CD8-positive, alpha-beta memory T cell (primary cell): ENCODE results near the gene PXT1. TPM values are rescaled to one million over a fixed set of nuclear protein-coding genes. Genes with fewer than 3 reads are reported as not detected.
A peak's percentile ranks its signal among the peaks of the same experiment; 100 is the strongest.

Experiments
- CTCF ChIA-PET: fragments of 350-600 bp; sonication (Branson Sonifier 250); formaldehyde crosslinking; loops from one replicate; lab custom pipeline; 2021; ENCODE audit warnings: antibody characterized with exemption; lab: Charles Lee
- POLR2A ChIA-PET: fragments of 350-600 bp; sonication (Branson Sonifier 250); formaldehyde crosslinking; loops from one replicate; lab custom pipeline; 2021; ENCODE audit warnings: antibody characterized with exemption; lab: Charles Lee
- DNase-seq, 5 donors: peaks; one replicate each; pipeline versions ENCODE4 v3.0.0 to v3.0.0-alpha.2; 2020 to 2022; ENCODE audit warnings: mixed read lengths in 1 of 5
- H3K27ac ChIP-seq: one replicate; pipeline ENCODE4 v1.7.0; 2013; ENCODE audit warnings: low read depth, mild to moderate bottlenecking, low read length, moderate library complexity
- H3K27me3 ChIP-seq: 2 replicates; pipeline ENCODE4 v1.7.0; 2013; ENCODE audit warnings: low read length, mild to moderate bottlenecking; ENCODE audit not compliant: insufficient read depth, poor library complexity, severe bottlenecking
- H3K36me3 ChIP-seq: 2 replicates; pipeline ENCODE4 v1.7.0; 2013; ENCODE audit warnings: mild to moderate bottlenecking, low read length, moderate library complexity; ENCODE audit not compliant: insufficient read depth
- H3K4me1 ChIP-seq: 2 replicates; pipeline ENCODE4 v1.7.0; 2013; ENCODE audit warnings: mild to moderate bottlenecking, low read length, moderate library complexity; ENCODE audit not compliant: insufficient read depth
- H3K4me3 ChIP-seq: 2 replicates; pipeline ENCODE4 v1.7.0; 2013; ENCODE audit warnings: mild to moderate bottlenecking, low read length
- H3K9me3 ChIP-seq: 2 replicates; pipeline ENCODE4 v1.7.0; 2013; ENCODE audit warnings: mild to moderate bottlenecking, low read length
- H3K27ac Mint-ChIP-seq, 8 donors: one replicate each; pipeline ENCODE4 v1.8.0; 2020 to 2021; ENCODE audit warnings: mixed read lengths in 8 of 8, mild to moderate bottlenecking in 6 of 8, inconsistent platforms in 3 of 8, moderate library complexity in 3 of 8
- H3K27me3 Mint-ChIP-seq, 2 donors: one replicate each; pipeline ENCODE4 v1.8.0; 2020 to 2021; ENCODE audit warnings: mixed read lengths in 2 of 2, mild to moderate bottlenecking in 1 of 2, moderate library complexity in 1 of 2
- H3K36me3 Mint-ChIP-seq, 3 donors: one replicate each; pipeline ENCODE4 v1.8.0; 2020 to 2021; ENCODE audit warnings: mixed read lengths in 3 of 3, inconsistent platforms in 1 of 3, mild to moderate bottlenecking in 1 of 3
- H3K4me1 Mint-ChIP-seq, 3 donors: one replicate each; pipeline ENCODE4 v1.8.0; 2020 to 2021; ENCODE audit warnings: mixed read lengths in 3 of 3, inconsistent platforms in 1 of 3, mild to moderate bottlenecking in 1 of 3
- H3K4me3 Mint-ChIP-seq, 7 donors: one replicate each; pipeline ENCODE4 v1.8.0; 2020 to 2021; ENCODE audit warnings: mixed read lengths in 7 of 7, mild to moderate bottlenecking in 6 of 7, moderate library complexity in 4 of 7, inconsistent platforms in 2 of 7
- H3K9me3 Mint-ChIP-seq, 5 donors: one replicate each; pipeline ENCODE4 v1.8.0; 2020 to 2022; ENCODE audit warnings: mixed read lengths in 5 of 5, mild to moderate bottlenecking in 3 of 5, moderate library complexity in 2 of 5, inconsistent platforms in 1 of 5
- polyA plus RNA-seq: library from polyadenylated mRNA; unstranded; fragments of 300-500 nt; fragmentation: Illumina TruSeq; gene quantifications from one replicate; pipeline ENCODE4 v1.2.3, GENCODE V29; 2021
- total RNA-seq, 2 experiments: library from RNA; stranded (reverse); gene quantifications; one replicate each; pipeline ENCODE4 v1.2.3, GENCODE V29; 2021

Gene PXT1
- total RNA-seq (under 1 TPM in 1 of 2 experiments, not detected in 1; 0.20 TPM), polyA plus RNA-seq (not detected)

- Mint-ChIP-seq H3K4me3 (peak within 1 kb of the TSS; percentile 96 to 98 (median 98)), H3K36me3 (peaks cover 0 to 20% (median 0%) of the 10 kb centered on the region in 3 donors), H3K4me1 (peaks cover 43 to 59% (median 56%) of the 10 kb centered on the region in 3 donors), H3K9me3 (peaks cover 0 to 2% (median 0%) of the 10 kb centered on the region in 5 donors), H3K27ac (peak within 1 kb of the TSS; percentile 90 to 99 (median 97)), H3K27me3 (peaks cover 0 to 3% of the 10 kb centered on the region in 2 donors)
- no peaks in the 10 kb centered on the region for H3K27me3 ChIP-seq
- H3K27ac ChIP-seq = peak within 1 kb of the TSS; percentile 97
- peak within 1 kb of the TSS; percentile 98 for H3K4me3 ChIP-seq
- CTCF ChIA-PET = interaction anchor here (0.9 to 1.9 kb wide), 3 partner anchors 19 to 21 kb away, joined by 3 to 10 read pairs (median 3); no protein-coding TSS in a partner anchor
- no peaks in the 10 kb centered on the region for H3K9me3 ChIP-seq
- peaks cover 36% of the 10 kb centered on the region for H3K4me1 ChIP-seq
- peak; percentile 76 to 89 (median 84) for DNase-seq
- POLR2A ChIA-PET = interaction anchor here (1.0 to 1.8 kb wide), 3 partner anchors 20 to 129 kb away, joined by 3 to 9 read pairs (median 4); no protein-coding TSS in a partner anchor
- H3K36me3 ChIP-seq = no peaks in the 10 kb centered on the region
Measured at GRCh38 chr6:36442671-36443470, at the start of gene PXT1, which contains the start of gene KCTD20. Gene PXT1 (minus strand): TSS chr6:36442854. CDS start chr6:36426082, 16,772 bp downstream. Gene KCTD20 (plus strand): TSS chr6:36443000. CDS start chr6:36470098, 27,098 bp downstream.

- Histone ChIP-seq H3K9me3 (no peaks in the 10 kb centered on the region), H3K27me3 (no peaks in the 10 kb centered on the region), H3K36me3 (peaks cover 29% of the 10 kb centered on the region), H3K4me1 (peaks cover 14% of the 10 kb centered on the region), H3K4me3 (no peak overlapping the region), H3K27ac (no peak overlapping the region)
- H3K27me3 Mint-ChIP-seq = no peaks in the 10 kb centered on the region
- ChIA-PET CTCF (no interaction called here), POLR2A (interaction anchor here (0.5 kb wide), 1 partner anchor 15 kb away, joined by 5 read pairs; no protein-coding TSS in a partner anchor)
- H3K27ac Mint-ChIP-seq = peak overlapping the region in 3 of 8 donors; percentile 25 to 83 (median 72)
- H3K4me1 Mint-ChIP-seq = peaks cover 14 to 52% (median 45%) of the 10 kb centered on the region in 3 donors
- no peak overlapping the region for H3K4me3 Mint-ChIP-seq
- DNase-seq = no peak
- peaks cover 11 to 90% (median 28%) of the 10 kb centered on the region in 3 donors for H3K36me3 Mint-ChIP-seq
- H3K9me3 Mint-ChIP-seq = no peaks in the 10 kb centered on the region
Measured at GRCh38 chr6:36492092-36492491, 49.4 kb upstream of the PXT1 start.

- Mint-ChIP-seq H3K4me1 (peaks cover 14 to 52% (median 40%) of the 10 kb centered on the region in 3 donors), H3K27me3 (no peaks in the 10 kb centered on the region), H3K4me3 (no peak overlapping the region), H3K27ac (peak overlapping the region in 4 of 8 donors; percentile 14 to 83 (median 42)), H3K36me3 (peaks cover 6 to 90% (median 29%) of the 10 kb centered on the region in 3 donors), H3K9me3 (no peaks in the 10 kb centered on the region)
- H3K4me3 ChIP-seq = no peak overlapping the region
- H3K9me3 ChIP-seq = no peaks in the 10 kb centered on the region
- H3K27me3 ChIP-seq = no peaks in the 10 kb centered on the region
- H3K27ac ChIP-seq = no peak overlapping the region
- H3K4me1 ChIP-seq = peaks cover 14% of the 10 kb centered on the region
- peaks cover 30% of the 10 kb centered on the region for H3K36me3 ChIP-seq
- POLR2A ChIA-PET = no interaction called here
- CTCF ChIA-PET = no interaction called here
- no peak for DNase-seq
Measured at GRCh38 chr6:36491378-36491965, 48.8 kb upstream of the PXT1 start.

- CTCF ChIA-PET = interaction anchor here (1.1 to 1.7 kb wide), 2 partner anchors 10 to 66 kb away, joined by 3 to 4 read pairs; no protein-coding TSS in a partner anchor
- peak overlapping the region in 2 of 8 donors; percentile 45 to 50 for H3K27ac Mint-ChIP-seq
- peaks cover 16% of the 10 kb centered on the region for H3K36me3 ChIP-seq
Measured at GRCh38 chr6:36489426-36489825, 46.8 kb upstream of the PXT1 start.

GRCh38 chr6:36488221-36488620 lies 45.6 kb upstream of the PXT1 start:
- Mint-ChIP-seq H3K27ac (peak overlapping the region in 2 of 8 donors; percentile 23 to 40), H3K4me3 (no peak overlapping the region), H3K27me3 (no peaks in the 10 kb centered on the region), H3K9me3 (no peaks in the 10 kb centered on the region), H3K36me3 (peaks cover 0 to 86% (median 24%) of the 10 kb centered on the region in 3 donors), H3K4me1 (peaks cover 6 to 33% (median 13%) of the 10 kb centered on the region in 3 donors)
- CTCF ChIA-PET = interaction anchor here (1.1 to 1.7 kb wide), 4 partner anchors 9 to 127 kb away, joined by 3 to 4 read pairs (median 3); no protein-coding TSS in a partner anchor
- H3K27me3 ChIP-seq = no peaks in the 10 kb centered on the region
- no peaks in the 10 kb centered on the region for H3K4me1 ChIP-seq
- no peak overlapping the region for H3K4me3 ChIP-seq
- no peaks in the 10 kb centered on the region for H3K9me3 ChIP-seq
- no peak overlapping the region for H3K27ac ChIP-seq
- no peak for DNase-seq
- POLR2A ChIA-PET = interaction anchor here (1.5 to 1.6 kb wide), 2 partner anchors 9 to 92 kb away, joined by 3 to 4 read pairs; no protein-coding TSS in a partner anchor
- peaks cover 8% of the 10 kb centered on the region for H3K36me3 ChIP-seq

More at GRCh38 chr6:36489426-36489825, 46.8 kb upstream of the PXT1 start:
- Mint-ChIP-seq H3K9me3 (no peaks in the 10 kb centered on the region), H3K27me3 (no peaks in the 10 kb centered on the region), H3K4me1 (peaks cover 14 to 44% (median 25%) of the 10 kb centered on the region in 3 donors), H3K4me3 (no peak overlapping the region), H3K36me3 (peaks cover 6 to 89% (median 27%) of the 10 kb centered on the region in 3 donors)
- POLR2A ChIA-PET = interaction anchor here (0.5 to 1.5 kb wide), 2 partner anchors 90 to 94 kb away, joined by 3 to 4 read pairs; no protein-coding TSS in a partner anchor
- DNase-seq = no peak
- Histone ChIP-seq H3K4me1 (peaks cover 8% of the 10 kb centered on the region), H3K4me3 (no peak overlapping the region), H3K27me3 (no peaks in the 10 kb centered on the region), H3K9me3 (no peaks in the 10 kb centered on the region), H3K27ac (no peak overlapping the region)

- H3K27me3 ChIP-seq = no peaks in the 10 kb centered on the region
- H3K27ac ChIP-seq = no peak overlapping the region
- H3K4me3 Mint-ChIP-seq = no peak overlapping the region
- peaks cover 5 to 29% (median 10%) of the 10 kb centered on the region in 3 donors for H3K4me1 Mint-ChIP-seq
- no peak overlapping the region for H3K4me3 ChIP-seq
- H3K4me1 ChIP-seq = no peaks in the 10 kb centered on the region
- no peaks in the 10 kb centered on the region for H3K27me3 Mint-ChIP-seq
- POLR2A ChIA-PET = interaction anchor here (1.5 to 1.6 kb wide), 2 partner anchors 9 to 92 kb away, joined by 3 to 4 read pairs; no protein-coding TSS in a partner anchor
- peaks cover 0 to 81% (median 24%) of the 10 kb centered on the region in 3 donors for H3K36me3 Mint-ChIP-seq
- peak overlapping the region in 4 of 8 donors; percentile 23 to 43 (median 37) for H3K27ac Mint-ChIP-seq
- no peak for DNase-seq
- no peaks in the 10 kb centered on the region for H3K9me3 ChIP-seq
- peaks cover 8% of the 10 kb centered on the region for H3K36me3 ChIP-seq
- no peaks in the 10 kb centered on the region for H3K9me3 Mint-ChIP-seq
- CTCF ChIA-PET = interaction anchor here (1.2 to 1.3 kb wide), 2 partner anchors 8 to 128 kb away, joined by 3 read pairs; no protein-coding TSS in a partner anchor
Measured at GRCh38 chr6:36487698-36488097, 45.0 kb upstream of the PXT1 start.

- H3K4me3 ChIP-seq = no peak overlapping the region
- H3K4me3 Mint-ChIP-seq = no peak overlapping the region
- H3K36me3 Mint-ChIP-seq = peaks cover 4 to 87% (median 28%) of the 10 kb centered on the region in 3 donors
- DNase-seq = no peak
- CTCF ChIA-PET = no interaction called here
- no peaks in the 10 kb centered on the region for H3K4me1 ChIP-seq
- peaks cover 14% of the 10 kb centered on the region for H3K36me3 ChIP-seq
- H3K27me3 Mint-ChIP-seq = no peaks in the 10 kb centered on the region
- no peaks in the 10 kb centered on the region for H3K9me3 ChIP-seq
- POLR2A ChIA-PET = no interaction called here
- H3K4me1 Mint-ChIP-seq = peaks cover 2 to 17% (median 4%) of the 10 kb centered on the region in 3 donors
- no peaks in the 10 kb centered on the region for H3K9me3 Mint-ChIP-seq
- no peak overlapping the region for H3K27ac ChIP-seq
- H3K27me3 ChIP-seq = no peaks in the 10 kb centered on the region
- peak overlapping the region in 3 of 8 donors; percentile 21 to 88 (median 60) for H3K27ac Mint-ChIP-seq
Measured at GRCh38 chr6:36484736-36485135, 42.1 kb upstream of the PXT1 start.
